HG02678 (cell line): ENCODE data around the gene FXYD3.

Experiments
- ATAC-seq: cut with Tn5 transposase; IDR thresholded peaks from one replicate; pipeline ENCODE4 v1.9.1; 2021; ENCODE audit warnings: mild to moderate bottlenecking, moderate library complexity; ENCODE audit not compliant: unreplicated experiment

FXYD3 gene

GRCh38 chr19:35157431-35157830 lies 41.8 kb downstream of the FXYD3 start:
- ATAC-seq, result no peak

GRCh38 chr19:35159606-35160005 lies 44.0 kb downstream of the FXYD3 start:
- ATAC-seq, result no peak

GRCh38 chr19:35160629-35161433 lies 45.2 kb downstream of the FXYD3 start:
- no peak for ATAC-seq

- no peak for ATAC-seq
Observed at GRCh38 chr19:35161434-35161743, 45.8 kb downstream of the FXYD3 start.

GRCh38 chr19:35162471-35163326 lies 47.1 kb downstream of the FXYD3 start:
- ATAC-seq, result no peak

GRCh38 chr19:35164418-35164817 lies 48.8 kb downstream of the FXYD3 start:
- no peak for ATAC-seq

GRCh38 chr19:35165200-35166058 lies 49.8 kb downstream of the FXYD3 start:
- no peak for ATAC-seq

GRCh38 chr19:35166100-35167063 lies 50.8 kb downstream of the FXYD3 start:
- no peak for ATAC-seq

GRCh38 chr19:35167251-35168119 lies 51.9 kb downstream of the FXYD3 start:
- ATAC-seq, result no peak

- no peak for ATAC-seq
Observed at GRCh38 chr19:35168196-35168595, 52.6 kb downstream of the FXYD3 start.

GRCh38 chr19:35169221-35169995 lies 53.8 kb downstream of the FXYD3 start:
- ATAC-seq, result no peak

GRCh38 chr19:35170359-35171061 lies 54.9 kb downstream of the FXYD3 start:
- no peak for ATAC-seq

GRCh38 chr19:35171730-35172129 lies 56.1 kb downstream of the FXYD3 start:
- ATAC-seq, result no peak
